Measurements from ENCODE around the gene ZNF664.

Gene ZNF664

GRCh38 chr12:124009781-124010180, 36.8 kb downstream of the ZNF664 start:
- no peak for DNase-seq (ENCODE audit: low read depth in 3 of 3)

DNA sequence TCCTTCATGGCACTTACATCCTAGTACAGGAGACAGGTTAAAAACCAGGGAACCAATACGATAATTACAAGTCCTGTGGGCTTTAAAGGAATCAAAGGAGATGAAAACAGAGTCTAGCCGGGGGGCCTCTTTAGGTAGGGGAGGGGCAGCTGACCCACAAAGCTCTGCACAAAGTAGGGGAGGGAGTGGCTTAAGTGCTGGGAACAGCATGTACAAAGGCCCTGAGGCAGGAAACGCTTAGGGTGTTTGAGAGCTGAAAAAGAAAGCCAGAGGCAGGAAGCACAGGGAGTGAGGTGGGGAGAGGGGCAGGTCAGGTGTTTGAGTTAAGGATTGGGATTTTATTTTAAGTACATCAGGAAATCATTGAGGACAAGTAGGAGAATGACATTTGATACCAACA, 37.7 kb downstream of the ZNF664 start:
- no peak for DNase-seq (ENCODE audit: low read depth in 3 of 3)

- no peak for DNase-seq (ENCODE audit: low read depth in 3 of 3)
Measured at GRCh38 chr12:124011435-124012115, 38.6 kb downstream of the ZNF664 start.

- no peak for DNase-seq (ENCODE audit: low read depth in 3 of 3)
Measured at GRCh38 chr12:124013073-124013472, 40.1 kb downstream of the ZNF664 start.

DNA sequence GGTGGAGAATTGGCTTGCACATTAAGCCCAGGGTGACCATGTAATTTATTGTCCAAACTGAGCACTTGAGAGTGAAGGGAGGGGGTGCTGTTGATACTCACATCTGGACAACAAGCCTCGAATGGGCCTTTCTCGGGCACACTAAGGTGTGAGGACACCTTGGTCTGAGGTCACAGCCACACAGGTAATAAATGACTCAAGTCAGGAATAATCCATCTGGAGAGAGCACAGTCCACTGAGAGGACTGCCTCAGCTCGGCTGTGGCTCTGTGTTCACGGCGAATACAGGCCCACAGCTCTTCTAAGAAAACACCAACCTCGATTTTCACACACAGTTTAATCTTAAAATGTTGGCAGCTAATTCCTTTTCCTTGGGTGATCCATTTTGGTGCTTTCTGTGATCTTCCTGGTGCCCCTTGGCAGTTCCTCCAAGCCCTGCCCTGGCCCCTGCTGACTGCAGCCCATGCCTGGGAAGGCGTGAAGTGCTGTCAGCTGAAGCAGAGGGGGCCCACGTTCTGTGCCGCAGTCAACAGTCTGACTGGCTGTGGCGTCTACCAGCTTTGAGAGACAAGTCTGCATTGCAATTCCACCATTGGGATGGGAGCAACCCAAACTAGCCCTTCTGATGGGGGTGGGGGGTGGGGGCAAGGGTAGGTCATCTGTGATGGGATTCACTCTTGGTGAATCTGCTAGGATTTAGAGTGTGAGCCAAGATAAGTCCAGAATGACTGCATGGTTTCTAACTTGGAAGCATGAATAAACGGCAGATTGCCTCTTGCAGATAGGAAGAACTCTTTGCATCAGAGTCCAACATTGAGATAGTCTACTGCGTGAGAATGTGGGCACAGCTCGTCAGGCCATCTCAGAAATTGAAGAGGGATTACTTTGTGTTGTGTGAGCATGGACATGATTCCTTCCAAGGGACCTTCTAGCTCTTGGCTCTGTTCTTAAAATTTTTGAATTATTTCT, 42.8 kb downstream of the ZNF664 start:
- DNase-seq (ENCODE audit: low read depth in 3 of 3): no peak

DNA sequence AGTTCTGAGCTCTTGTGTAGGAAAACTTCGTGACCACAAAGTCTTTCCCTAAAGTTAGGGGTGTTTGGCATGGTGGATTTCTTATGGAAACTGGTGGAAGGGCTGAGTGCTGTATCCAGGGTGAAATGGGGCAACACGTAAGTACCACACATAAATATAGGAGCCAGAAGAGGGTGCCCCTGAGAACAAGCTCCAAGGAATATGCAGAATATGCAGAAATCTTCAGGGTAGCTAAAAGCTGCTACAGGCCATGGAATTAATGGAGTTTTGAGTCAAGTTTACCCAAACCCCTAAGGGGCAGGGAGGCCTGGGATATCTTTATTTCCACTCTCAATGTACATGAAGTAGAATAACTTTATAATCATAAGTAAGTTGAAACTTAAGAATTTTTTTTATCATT, 44.0 kb downstream of the ZNF664 start:
- DNase-seq (ENCODE audit: low read depth in 3 of 3): no peak

- DNase-seq (ENCODE audit: low read depth in 3 of 3): no peak
Measured at GRCh38 chr12:124018539-124018938, 45.5 kb downstream of the ZNF664 start.

- DNase-seq (ENCODE audit: low read depth in 3 of 3): no peak
Measured at GRCh38 chr12:124019115-124019514, 46.1 kb downstream of the ZNF664 start.

GRCh38 chr12:124020514-124020949, 47.5 kb downstream of the ZNF664 start:
- no peak for DNase-seq (ENCODE audit: low read depth in 3 of 3)

DNA sequence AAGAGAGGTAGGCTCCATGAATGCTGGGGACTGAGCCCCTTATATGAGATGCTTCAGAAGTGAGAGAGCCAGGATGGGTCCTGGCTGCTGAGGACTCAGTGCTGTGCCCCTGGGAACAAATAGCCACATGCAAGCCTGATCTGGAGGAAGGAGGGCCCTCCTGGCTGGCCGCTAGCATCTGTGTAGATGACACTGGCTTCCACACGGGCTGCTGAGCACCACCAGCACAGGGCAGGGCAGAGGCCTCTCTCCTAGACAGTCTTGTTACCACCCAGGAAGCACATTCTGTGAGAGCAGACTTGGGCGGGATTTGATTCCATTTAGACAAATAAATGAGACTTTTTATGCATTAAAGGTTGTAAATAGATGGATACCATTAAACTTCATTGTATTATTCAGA, 48.0 kb downstream of the ZNF664 start:
- no peak for DNase-seq (ENCODE audit: low read depth in 3 of 3)

- DNase-seq (ENCODE audit: low read depth in 3 of 3): no peak
Measured at GRCh38 chr12:124022161-124022560, 49.1 kb downstream of the ZNF664 start.

DNA sequence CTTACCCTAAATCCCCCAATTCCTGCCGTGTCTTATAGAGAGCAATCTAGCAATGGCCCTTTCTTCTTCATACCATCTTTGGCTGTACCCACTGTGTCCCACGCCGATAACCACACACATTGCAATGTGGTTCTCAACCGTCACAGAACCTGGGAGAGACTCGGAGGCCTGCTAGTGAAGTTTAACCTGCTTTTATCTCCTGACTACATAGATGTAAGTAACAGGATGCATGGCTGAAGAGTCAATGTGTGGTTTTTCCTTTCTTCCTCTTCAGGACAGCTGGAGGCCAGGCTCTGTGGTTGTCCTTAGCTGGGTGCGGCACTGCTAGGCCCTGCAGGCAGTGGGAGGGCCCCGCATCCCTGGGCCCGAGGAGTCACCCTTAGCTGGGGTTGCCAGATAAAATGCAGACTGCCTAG, 51.3 kb downstream of the ZNF664 start:
- no peak for DNase-seq (ENCODE audit: low read depth in 3 of 3)

- DNase-seq (ENCODE audit: low read depth in 3 of 3): no peak
Measured at GRCh38 chr12:124024776-124025175, 51.8 kb downstream of the ZNF664 start.

DNA sequence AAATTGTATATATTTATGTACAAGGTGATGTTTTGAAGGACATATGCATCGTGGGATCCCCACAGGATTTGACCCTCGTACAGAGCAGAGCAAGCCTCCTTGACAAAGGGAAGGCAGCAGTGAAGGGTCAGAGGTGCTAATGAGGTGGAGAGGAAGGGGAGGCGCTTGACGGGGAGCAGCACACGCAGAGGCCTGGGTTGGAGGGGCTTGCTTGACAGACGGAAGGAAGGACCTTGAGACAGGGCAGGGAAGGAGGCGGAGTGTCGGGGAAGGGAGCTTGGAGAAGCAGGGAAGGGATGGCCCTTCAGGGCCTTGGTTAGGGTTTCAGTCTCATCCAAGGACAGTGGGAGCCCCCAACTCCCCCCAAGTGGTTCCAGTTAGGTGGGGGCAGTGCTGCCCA, 52.6 kb downstream of the ZNF664 start:
- DNase-seq (ENCODE audit: low read depth in 3 of 3): no peak

DNA sequence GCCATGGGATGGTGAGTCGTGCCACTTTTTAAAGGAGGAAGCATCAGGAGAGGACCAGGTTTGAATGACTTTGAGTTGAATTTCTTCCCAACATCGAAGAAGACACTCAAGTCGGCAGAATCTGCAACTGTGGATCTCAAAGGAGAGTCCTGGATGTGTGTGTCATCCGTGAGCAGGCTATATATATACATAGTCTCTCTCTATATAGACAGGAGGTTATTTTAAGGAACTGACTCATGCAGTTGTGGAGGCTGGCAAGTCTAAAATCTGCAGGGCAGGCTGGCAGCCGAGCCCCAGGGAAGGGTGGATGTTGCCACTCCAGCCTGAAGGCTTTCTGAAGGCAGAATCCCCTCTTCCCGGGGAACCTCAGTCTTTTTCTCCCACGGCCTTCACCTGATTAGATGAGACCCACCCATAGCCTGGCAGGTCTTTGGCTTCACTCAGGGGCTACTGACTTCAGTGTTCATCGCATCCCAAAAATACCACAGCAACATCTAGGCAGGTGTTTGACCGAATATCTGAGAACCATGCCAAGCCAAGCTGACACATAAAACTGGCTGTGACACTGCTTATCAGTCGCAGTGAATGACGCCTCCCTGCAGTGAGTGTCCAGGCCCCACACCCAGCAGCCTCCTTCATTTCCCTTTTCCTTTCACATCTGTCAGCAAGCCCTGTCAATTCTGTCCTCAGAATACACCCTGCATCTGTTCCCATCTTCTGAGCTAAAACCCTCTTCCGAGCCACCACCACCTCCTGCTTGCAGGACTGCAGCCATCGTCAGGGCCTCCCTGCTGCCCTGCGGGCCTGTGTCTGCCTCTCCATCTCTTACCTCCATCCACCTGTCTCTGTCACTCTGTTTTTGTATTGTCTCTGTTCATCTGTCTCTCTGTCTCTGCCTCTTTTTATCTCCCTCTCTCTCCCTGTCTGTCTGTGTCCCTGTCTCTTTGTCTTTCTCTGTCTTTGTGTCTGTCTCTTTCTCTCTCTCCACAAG, 54.0 kb downstream of the ZNF664 start:
- DNase-seq (ENCODE audit: low read depth in 3 of 3): no peak

- DNase-seq (ENCODE audit: low read depth in 3 of 3): no peak
Measured at GRCh38 chr12:124027753-124028554, 54.9 kb downstream of the ZNF664 start.

GRCh38 chr12:124028555-124028925, 55.5 kb downstream of the ZNF664 start:
- DNase-seq (ENCODE audit: low read depth in 3 of 3): no peak

DNA sequence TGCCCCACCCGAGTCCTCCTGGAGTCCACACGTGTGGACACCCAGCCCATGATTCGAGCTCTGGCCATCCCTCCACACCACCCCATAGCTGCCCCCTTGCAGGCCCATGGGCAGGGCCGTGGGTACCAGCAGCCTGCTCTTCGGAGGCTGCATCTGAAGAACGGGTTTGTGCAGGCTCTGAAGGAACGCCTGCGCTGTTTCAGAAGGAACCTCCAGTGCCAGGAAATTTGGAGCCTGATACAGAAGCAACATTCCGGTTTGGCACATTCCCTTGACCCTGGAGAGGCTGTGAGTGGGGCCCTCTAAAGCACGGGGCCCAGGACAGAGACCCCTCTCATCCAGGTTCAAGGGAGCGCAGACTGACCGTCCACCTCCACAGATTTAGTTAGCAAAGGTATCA, 57.0 kb downstream of the ZNF664 start:
- DNase-seq (ENCODE audit: low read depth in 3 of 3): no peak

- no peak for DNase-seq (ENCODE audit: low read depth in 3 of 3)
Measured at GRCh38 chr12:124030510-124030909, 57.5 kb downstream of the ZNF664 start.

DNA sequence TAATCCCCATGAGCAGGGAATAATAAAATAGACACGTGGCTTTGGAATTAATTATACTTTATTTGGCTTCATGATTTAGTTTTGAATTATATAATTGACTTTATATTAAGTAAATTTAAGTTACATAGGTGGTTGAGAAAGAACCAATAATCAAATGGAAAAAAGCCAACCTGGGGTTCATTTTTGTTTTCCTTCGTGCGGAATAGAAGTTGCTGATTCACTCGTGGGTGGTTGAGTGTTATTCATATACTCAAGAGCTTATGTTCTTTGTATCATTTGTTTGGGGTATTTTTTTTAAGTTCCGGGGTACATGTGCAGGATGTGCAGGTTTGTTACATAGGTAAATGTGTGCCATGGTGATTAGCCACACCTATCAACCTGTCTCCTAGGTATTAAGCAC, 58.0 kb downstream of the ZNF664 start:
- DNase-seq (ENCODE audit: low read depth in 3 of 3): no peak
